DOHH2 (cell line): ENCODE measurements around the gene DLEC1.

Experiments used
- CTCF ChIP-seq: fragments of 200-600 bp; sonication (generic); IDR thresholded peaks from one replicate; pipeline ENCODE4 v1.5.1; 2014; ENCODE audit warnings: antibody characterized with exemption, mild to moderate bottlenecking, low read depth, low read length; ENCODE audit not compliant: poor library complexity, severe bottlenecking
- EZH2phosphoT487 ChIP-seq: fragments of 200-600 bp; sonication (generic); IDR thresholded peaks from 2 replicates; pipeline ENCODE4 v1.6.1; 2017; ENCODE audit warnings: borderline replicate concordance, mild to moderate bottlenecking, antibody characterized with exemption, low read length, moderate library complexity, mixed read lengths

- TF ChIP-seq CTCF (no peak), EZH2phosphoT487 (no peak)
Observed at GRCh38 chr3:37991823-37992222, 47.2 kb upstream of the DLEC1 start.
